IMR-90 (cell line): Measurements from ENCODE around the gene INPP4A. TPM values are rescaled to one million over a fixed set of nuclear protein-coding genes. Genes with fewer than 3 reads are reported as not detected.

Experiments used
- ATAC-seq: fragments of 200-7000 bp; cut with Tn5 transposase; 2 replicates; pipeline ENCODE4 v1.9.1; 2020; ENCODE audit warnings: low read depth, mild to moderate bottlenecking, moderate library complexity
- BruUV-seq: library from RNA; stranded (reverse); fragments of 400-500 nt; replicated peaks from 2 replicates; lab custom pipeline; 2021; lab: Mats Ljungman, UMichigan
- CTCF ChIA-PET: fragments of 300-600 bp; formaldehyde crosslinking; extraction: SDS; loops from one replicate; lab custom pipeline; 2021; ENCODE audit warnings: antibody characterized with exemption; lab: Yijun Ruan, JAX
- POLR2A ChIA-PET: fragments of 300-600 bp; sonication (Branson Sonifier 250); formaldehyde crosslinking; loops from one replicate; lab custom pipeline; 2022; ENCODE audit warnings: antibody characterized with exemption; ENCODE audit not compliant: unreplicated experiment; lab: Charles Lee
- DNase-seq: peaks from one replicate; pipeline ENCODE4 v3.0.0; 2013
- H2AFZ ChIP-seq: replicated peaks from 2 replicates; pipeline ENCODE3; 2013; ENCODE audit warnings: low read length, mild to moderate bottlenecking; ENCODE audit not compliant: poor library complexity
- H2AK5ac ChIP-seq: 2 replicates; pipeline ENCODE4 v1.6.1; 2013; ENCODE audit warnings: low read depth, low read length, inconsistent platforms
- H2AK9ac ChIP-seq: replicated peaks from 2 replicates; pipeline ENCODE3; 2013; ENCODE audit warnings: mild to moderate bottlenecking, low read depth, low read length, moderate library complexity; ENCODE audit not compliant: poor library complexity
- H2BK120ac ChIP-seq: 2 replicates; pipeline ENCODE4 v1.6.1; 2013; ENCODE audit warnings: low read depth, low read length, inconsistent platforms
- H2BK15ac ChIP-seq: 3 replicates; pipeline ENCODE4 v1.6.1; 2013; ENCODE audit warnings: low read depth, low read length, inconsistent platforms
- H2BK20ac ChIP-seq: 2 replicates; pipeline ENCODE4 v1.6.1; 2013; ENCODE audit warnings: low read depth, mild to moderate bottlenecking, inconsistent platforms, low read length, moderate library complexity
- H2BK5ac ChIP-seq: 2 replicates; pipeline ENCODE4 v1.6.1; 2013; ENCODE audit warnings: mild to moderate bottlenecking, low read depth, low read length, inconsistent platforms; ENCODE audit not compliant: poor library complexity, severe bottlenecking
- H3K14ac ChIP-seq: replicated peaks from 2 replicates; pipeline ENCODE4 v1.6.1; 2013; ENCODE audit warnings: low read depth, low read length, inconsistent platforms
- H3K18ac ChIP-seq: 2 replicates; pipeline ENCODE4 v1.6.1; 2013; ENCODE audit warnings: low read depth, low read length, control low read depth
- H3K23ac ChIP-seq: 2 replicates; pipeline ENCODE4 v1.6.1; 2013; ENCODE audit warnings: low read depth, low read length, inconsistent platforms
- H3K27ac ChIP-seq: 2 replicates; pipeline ENCODE4 v1.5.1; 2013; ENCODE audit warnings: mild to moderate bottlenecking, control low read depth, low read length; ENCODE audit not compliant: insufficient read depth
- H3K27me3 ChIP-seq: 2 replicates; pipeline ENCODE4 v1.6.1; 2013; ENCODE audit warnings: low read length; ENCODE audit not compliant: control insufficient read depth, insufficient read depth
- H3K36me3 ChIP-seq: 2 replicates; pipeline ENCODE4 v1.6.1; 2013; ENCODE audit warnings: low read length, mixed read lengths; ENCODE audit not compliant: control insufficient read depth, insufficient read depth
- H3K4ac ChIP-seq: 2 replicates; pipeline ENCODE4 v1.6.1; 2013; ENCODE audit warnings: low read depth, low read length, inconsistent platforms
- H3K4me1 ChIP-seq: 2 replicates; pipeline ENCODE4 v1.6.1; 2013; ENCODE audit warnings: low read length, mixed read lengths; ENCODE audit not compliant: control insufficient read depth, insufficient read depth
- H3K4me2 ChIP-seq: 2 replicates; pipeline ENCODE4 v1.6.1; 2013; ENCODE audit warnings: low read depth, mild to moderate bottlenecking, control low read depth, low read length, moderate library complexity
- H3K4me3 ChIP-seq: 2 replicates; pipeline ENCODE4 v1.5.1; 2013; ENCODE audit warnings: low read depth, mild to moderate bottlenecking, control low read depth, low read length, moderate library complexity; ENCODE audit not compliant: insufficient read depth
- H3K56ac ChIP-seq: 2 replicates; pipeline ENCODE4 v1.6.1; 2013; ENCODE audit warnings: low read length, inconsistent platforms; ENCODE audit not compliant: insufficient read depth; ENCODE audit errors: extremely low read depth
- H3K79me1 ChIP-seq, 2 experiments: 2 replicates each; pipeline ENCODE4 v1.6.1; 2013; ENCODE audit warnings: low read length in 2 of 2, inconsistent platforms in 1 of 2, low read depth in 1 of 2
- H3K9ac ChIP-seq: 2 replicates; pipeline ENCODE4 v1.6.1; 2013; ENCODE audit warnings: low read depth, low read length, control low read depth
- H3K9me1 ChIP-seq: 2 replicates; pipeline ENCODE4 v1.6.1; 2013; ENCODE audit warnings: low read length, inconsistent platforms; ENCODE audit not compliant: insufficient read depth
- H3K9me3 ChIP-seq: 2 replicates; pipeline ENCODE4 v1.6.1; 2013; ENCODE audit warnings: low read length; ENCODE audit not compliant: control insufficient read depth, insufficient read depth
- H4K20me1 ChIP-seq: 2 replicates; pipeline ENCODE4 v1.6.1; 2013; ENCODE audit warnings: low read length, inconsistent platforms; ENCODE audit not compliant: insufficient read depth
- H4K5ac ChIP-seq: 2 replicates; pipeline ENCODE4 v1.6.1; 2013; ENCODE audit warnings: mild to moderate bottlenecking, low read depth, low read length, control low read depth
- H4K8ac ChIP-seq, 2 experiments: 2 replicates each; pipeline ENCODE4 v1.6.1; 2013; ENCODE audit warnings: low read depth in 2 of 2, low read length in 2 of 2, control low read depth in 1 of 2, inconsistent platforms in 1 of 2
- H4K91ac ChIP-seq: 2 replicates; pipeline ENCODE4 v1.6.1; 2013; ENCODE audit warnings: low read depth, low read length, inconsistent platforms; ENCODE audit not compliant: insufficient read depth
- FOS ChIP-seq: fragments of 150-350 bp; IDR thresholded peaks from 2 replicates; pipeline ENCODE4 v1.6.1; 2016; ENCODE audit warnings: low read depth, low read length
- NFE2L2 ChIP-seq: fragments of 150-350 bp; IDR thresholded peaks from 2 replicates; pipeline ENCODE4 v1.6.1; 2016; ENCODE audit warnings: low read depth, mild to moderate bottlenecking, low read length
- RAD21 ChIP-seq: IDR thresholded peaks from 2 replicates; pipeline ENCODE4 v1.6.1; 2012; ENCODE audit warnings: low read length, improper control_type of control experiment
- WGBS, 2 experiments: methylation state at CpG; one replicate each; pipeline versions ENCODE4 v1.1.5 to v1.1.7; 2013; ENCODE audit warnings: missing lambda C conversion rate in 2 of 2; ENCODE audit not compliant: insufficient read length in 1 of 2; ENCODE audit errors: extremely low coverage in 2 of 2; 5-methylcytosine and 5-hydroxymethylcytosine counted together
- dilution Hi-C: fragments of 300-500 bp; cut with HindIII; formaldehyde crosslinking; loops from one replicate; pipeline ENCODE4 v1.14.3; 2018; ENCODE audit warnings: low sequenced_read_pairs; ENCODE audit not compliant: unreplicated experiment
- in situ Hi-C: fragments of 300-500 bp; cut with MboI; formaldehyde crosslinking; loops from 3 replicates; pipeline ENCODE4 v1.14.3; 2019; ENCODE audit warnings: low sequenced_read_pairs, inconsistent platforms, mixed read lengths
- intact Hi-C: fragments of 100-400 bp; cut with micrococcal nuclease; formaldehyde crosslinking; loops from 2 replicates; pipeline ENCODE4 v1.10.0; 2022
- polyA plus RNA-seq, 3 experiments: library from polyadenylated mRNA; depleted of rRNA; stranded (reverse); fragments of >200 nt; gene quantifications; 2 replicates each; pipeline ENCODE4 v1.2.3, GENCODE V29; 2012; ENCODE audit warnings: low replicate concordance in 1 of 3
- total RNA-seq: library from RNA; depleted of rRNA; stranded (reverse); fragments of >200 nt; gene quantifications from 2 replicates; pipeline ENCODE4 v1.2.3, GENCODE V29; 2012

Gene INPP4A
- total and polyA plus RNA-seq, 2 of the 4 experiments (the other 2 are of a cell fraction), result 14.5 to 27.1 TPM

- peak; percentile 80 for ATAC-seq
- Histone ChIP-seq H3K4me2 (peak overlapping the region; percentile 23; the same call in 1 of the 2 replicates), H4K91ac (0 out of 2 replicates have a peak overlapping the region, but pooled peaks have one; percentile 2), H3K27me3 (no peaks in the 10 kb centered on the region), H3K4me1 (peaks cover 6% of the 10 kb centered on the region; the same call in 1 of the 2 replicates), H2BK15ac (no peak overlapping the region), H4K5ac (peak overlapping the region; percentile 16; the same call in 1 of the 2 replicates), H3K4ac (no peak overlapping the region), H3K4me3 (no peak overlapping the region), H2BK5ac (no peak overlapping the region), H2BK20ac (no peak overlapping the region; the same call in 1 of the 2 replicates), H3K79me1 (peaks cover 12 to 51% of the 10 kb centered on the region in 2 experiments), H2AK9ac (peak overlapping the region; percentile 51), H4K8ac (0 out of 4 replicates have a peak overlapping the region, but pooled peaks of 1 of the 2 experiments have one; percentile 20), H3K14ac (no peak overlapping the region), H3K9ac (no peak overlapping the region), H3K36me3 (peaks cover 1% of the 10 kb centered on the region; the same call in 1 of the 2 replicates), H3K23ac (no peak overlapping the region), H2AFZ (no peak overlapping the region), H3K9me3 (no peaks in the 10 kb centered on the region), H3K9me1 (peaks cover 11% of the 10 kb centered on the region), H3K56ac (no peak overlapping the region), H2BK120ac (no peak overlapping the region), H4K20me1 (peaks cover 2% of the 10 kb centered on the region; the same call in 1 of the 2 replicates), H3K27ac (no peak overlapping the region), H2AK5ac (peak overlapping the region; percentile 43; the same call in 1 of the 2 replicates), H3K18ac (peak overlapping the region; percentile 22; the same call in 1 of the 2 replicates)
- in situ Hi-C loops, result no loop called here
- peak; percentile 68 for DNase-seq
- intact Hi-C loops, result no loop called here
- CTCF ChIA-PET, result no interaction called here
- 0 out of 2 replicates have a peak, but pooled peaks have one; percentile 10 for TF ChIP-seq FOS
- TF ChIP-seq NFE2L2, result peak; percentile 62
- TF ChIP-seq RAD21, result no peak
- POLR2A ChIA-PET, result no interaction called here
- dilution Hi-C loops, result no loop called here
- WGBS, 2 experiments, result no CpG with 5 or more reads among the region's 13 CpGs
- no TSS peak for BruUV-seq
These were observed 70.8 kb downstream of the INPP4A start for GRCh38 chr2:98515250-98515991.
